K562 treated with DMSO at 1 percent for 48 hours (cell line): ENCODE measurements around the gene GATA2. TPM values are rescaled to one million over a fixed set of nuclear protein-coding genes. Genes with fewer than 3 reads are reported as not detected.

ENCODE experiments used
- total RNA-seq: library from RNA; unstranded; fragments of 300-600 nt; gene quantifications from 2 replicates; pipeline ENCODE4 v1.2.3, GENCODE V29; 2022; ENCODE audit warnings: low replicate concordance; ENCODE audit errors: extremely low read depth

Gene GATA2
- total RNA-seq: 487 TPM in 1 of 2 replicates, not detected in the other

GRCh38 chr3:128492671-128493569 is at the start of gene GATA2:
Gene GATA2 (minus strand): TSS chr3:128493201. CDS start chr3:128487031, 6,170 bp downstream.

GRCh38 chr3:128466840-128467541 is 26.0 kb downstream of the GATA2 start, which contains the start of gene DNAJB8:
Gene DNAJB8 (minus strand): TSS chr3:128466890. CDS start chr3:128463245, 3,645 bp downstream.

Other genes with a start within 250 kb of the GATA2 start
- gene DNAJB8, start 26.3 kb downstream of the GATA2 start, total RNA-seq: not detected in 2 replicates
- not detected in 2 replicates for gene RPN1, start 157.6 kb upstream of the GATA2 start, total RNA-seq
- not detected in 2 replicates for gene RAB7A, start 233.0 kb upstream of the GATA2 start, total RNA-seq